Colonic mucosa (tissue), 4 donors: ENCODE measurements around the gene HIVEP3. TPM values are rescaled to one million over a fixed set of nuclear protein-coding genes. Genes with fewer than 3 reads are reported as not detected.

Experiments
- DNase-seq: peaks from one replicate; pipeline ENCODE4 v3.0.0-alpha.2; 2020
- H3K27ac ChIP-seq: fragments of 200-600 bp; one replicate; pipeline ENCODE4 v1.8.0; 2021
- H3K27me3 ChIP-seq: fragments of 200-600 bp; one replicate; pipeline ENCODE4 v1.8.0; 2021
- H3K36me3 ChIP-seq: fragments of 200-600 bp; one replicate; pipeline ENCODE4 v1.8.0; 2021
- H3K4me1 ChIP-seq: fragments of 200-600 bp; one replicate; pipeline ENCODE4 v1.8.0; 2021; ENCODE audit warnings: mild to moderate bottlenecking
- H3K4me3 ChIP-seq: fragments of 200-600 bp; one replicate; pipeline ENCODE4 v1.8.0; 2021
- H3K9ac ChIP-seq, 2 donors: one replicate each; pipeline ENCODE4 v1.7.0; 2013; ENCODE audit warnings: control low read depth in 2 of 2, low read depth in 2 of 2, low read length in 2 of 2
- H3K9me3 ChIP-seq: fragments of 200-600 bp; one replicate; pipeline ENCODE4 v1.8.0; 2021
- intact Hi-C: fragments of 100-400 bp; cut with DNase I; formaldehyde crosslinking; loops from one replicate; pipeline ENCODE4 v1.14.1; 2022
- total RNA-seq, 2 donors: library from RNA; stranded (reverse); fragmentation: NEBNext Ultra II Directional in 1 of 2; extraction: Animal tissue kit (Norgen Biotek cat#: 25700) in 1 of 2; gene quantifications; one replicate each; pipeline ENCODE4 v1.2.1, GENCODE V29; 2021
- TF ChIP-seq, protein P1 (sequence below): fragments of 200-600 bp; IDR thresholded peaks from one replicate; pipeline ENCODE4 v1.8.0; 2022; ENCODE audit warnings: antibody characterized with exemption, mild to moderate bottlenecking
- donor health status: healthy.
- donor health status: DM: no; HTN: no; CAD: no.
- donor health status: DM: no; HTN: no; CAD: no.

The HIVEP3 gene
- total RNA-seq, 2 donors from 2014 or later: 1.9 to 3.3 TPM

DNA sequence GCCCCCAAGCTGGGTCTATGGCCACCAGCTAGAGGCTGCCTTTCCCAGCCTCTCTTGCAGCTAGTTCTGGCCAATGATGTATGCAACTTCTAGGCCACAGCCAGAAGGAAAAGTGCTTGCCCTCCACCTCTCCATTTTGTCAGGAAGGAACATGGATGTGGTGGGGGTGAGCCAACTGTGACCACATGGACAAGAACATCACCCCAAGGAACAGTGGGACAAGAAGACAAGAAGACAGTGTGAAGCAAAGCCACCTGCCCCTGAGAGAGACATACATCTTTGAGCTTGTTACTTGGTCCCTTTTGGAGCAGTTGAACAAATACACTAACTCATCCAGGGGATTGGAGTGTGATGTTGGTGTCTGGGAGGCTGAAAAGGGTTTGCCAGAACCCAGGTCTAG is 328.4 kb downstream of the HIVEP3 start:
- Histone ChIP-seq H3K9ac (no peak overlapping the region), H3K9me3 (no peaks in the 10 kb centered on the region), H3K4me1 (no peaks in the 10 kb centered on the region), H3K36me3 (no peaks in the 10 kb centered on the region), H3K27ac (no peak overlapping the region), H3K27me3 (no peaks in the 10 kb centered on the region), H3K4me3 (no peak overlapping the region)
- TF ChIP-seq, protein P1, sequence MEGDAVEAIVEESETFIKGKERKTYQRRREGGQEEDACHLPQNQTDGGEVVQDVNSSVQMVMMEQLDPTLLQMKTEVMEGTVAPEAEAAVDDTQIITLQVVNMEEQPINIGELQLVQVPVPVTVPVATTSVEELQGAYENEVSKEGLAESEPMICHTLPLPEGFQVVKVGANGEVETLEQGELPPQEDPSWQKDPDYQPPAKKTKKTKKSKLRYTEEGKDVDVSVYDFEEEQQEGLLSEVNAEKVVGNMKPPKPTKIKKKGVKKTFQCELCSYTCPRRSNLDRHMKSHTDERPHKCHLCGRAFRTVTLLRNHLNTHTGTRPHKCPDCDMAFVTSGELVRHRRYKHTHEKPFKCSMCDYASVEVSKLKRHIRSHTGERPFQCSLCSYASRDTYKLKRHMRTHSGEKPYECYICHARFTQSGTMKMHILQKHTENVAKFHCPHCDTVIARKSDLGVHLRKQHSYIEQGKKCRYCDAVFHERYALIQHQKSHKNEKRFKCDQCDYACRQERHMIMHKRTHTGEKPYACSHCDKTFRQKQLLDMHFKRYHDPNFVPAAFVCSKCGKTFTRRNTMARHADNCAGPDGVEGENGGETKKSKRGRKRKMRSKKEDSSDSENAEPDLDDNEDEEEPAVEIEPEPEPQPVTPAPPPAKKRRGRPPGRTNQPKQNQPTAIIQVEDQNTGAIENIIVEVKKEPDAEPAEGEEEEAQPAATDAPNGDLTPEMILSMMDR: no peak
- intact Hi-C loops: no loop called here
- no peak for DNase-seq

DNA sequence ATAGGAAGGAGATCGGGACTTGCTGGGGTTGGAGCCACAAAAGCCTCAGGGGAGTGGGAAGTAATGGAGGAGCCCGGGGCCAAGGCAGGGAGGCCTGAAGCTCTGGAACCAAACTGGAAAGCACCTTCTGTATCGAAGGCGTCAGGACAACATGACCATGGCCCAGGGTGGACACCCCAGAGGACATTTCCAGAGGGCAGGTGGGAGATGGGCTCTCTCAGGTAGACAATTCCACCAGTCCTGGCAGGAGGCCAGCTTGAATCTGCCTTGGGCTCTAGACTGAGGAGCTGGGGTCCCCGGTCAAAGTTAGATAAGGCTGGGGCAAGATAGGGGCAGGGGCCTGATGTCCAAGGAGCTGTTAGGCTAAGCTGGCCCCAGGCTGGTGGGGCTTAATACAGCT is 329.3 kb downstream of the HIVEP3 start:
- intact Hi-C loops: no loop called here
- TF ChIP-seq, protein P1: no peak
- no peak for DNase-seq
- Histone ChIP-seq H3K27me3 (no peaks in the 10 kb centered on the region), H3K36me3 (no peaks in the 10 kb centered on the region), H3K27ac (no peak overlapping the region), H3K9me3 (no peaks in the 10 kb centered on the region), H3K4me3 (no peak overlapping the region), H3K4me1 (no peaks in the 10 kb centered on the region), H3K9ac (no peak overlapping the region)

DNA sequence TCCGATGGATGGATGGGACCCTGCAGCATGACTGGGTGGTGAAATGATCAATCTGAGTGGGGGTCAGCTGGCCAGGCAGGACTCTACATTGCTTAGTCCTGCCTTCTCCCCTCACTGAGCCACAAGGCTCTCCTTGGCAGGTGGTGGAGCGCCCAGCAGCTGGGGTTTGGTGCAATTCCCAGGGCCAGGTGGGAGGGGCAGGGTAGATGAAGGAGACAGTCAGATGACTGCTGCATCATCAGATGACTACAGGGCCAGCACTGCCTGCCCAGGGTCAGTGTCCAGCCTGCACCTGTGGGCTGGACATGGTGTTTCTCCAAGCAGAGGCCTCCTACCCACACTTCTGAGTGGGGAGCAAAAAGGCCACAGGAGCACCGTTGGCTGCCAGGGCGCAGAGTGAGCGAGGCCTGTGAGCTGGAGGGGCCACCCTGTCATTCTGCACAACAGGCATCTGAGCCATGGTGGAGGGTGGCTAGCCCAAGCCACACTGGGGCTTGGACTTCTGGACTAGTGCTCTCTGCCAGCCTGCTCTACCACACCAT is 330.3 kb downstream of the HIVEP3 start:
- no peak for DNase-seq
- no peaks in the 10 kb centered on the region for H3K4me1 ChIP-seq
- no peak overlapping the region for H3K27ac ChIP-seq
- no peak overlapping the region for H3K4me3 ChIP-seq
- intact Hi-C loops: no loop called here
- H3K27me3 ChIP-seq: no peaks in the 10 kb centered on the region
- H3K9me3 ChIP-seq: no peaks in the 10 kb centered on the region
- no peak overlapping the region for H3K9ac ChIP-seq
- TF ChIP-seq, protein P1: no peak
- H3K36me3 ChIP-seq: no peaks in the 10 kb centered on the region

DNA sequence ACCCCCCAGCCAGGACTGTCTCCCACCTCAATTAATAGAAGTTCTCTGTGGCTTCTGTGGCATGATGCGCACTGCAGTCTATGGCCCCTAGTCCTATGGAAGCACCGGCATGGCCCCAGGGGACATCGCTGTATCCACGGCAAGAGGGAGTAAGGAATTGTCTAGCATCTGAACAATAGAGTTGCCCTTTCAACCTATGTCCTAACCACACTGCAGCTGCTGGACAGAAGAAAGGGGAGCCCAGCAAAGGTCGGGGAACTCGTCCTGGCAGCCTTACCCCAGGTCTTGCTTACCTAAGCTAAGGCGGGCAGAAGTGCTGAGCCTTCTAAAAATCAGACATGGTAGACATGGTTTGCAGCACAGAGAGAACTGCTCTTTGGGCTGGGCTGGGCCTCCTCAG is 330.9 kb downstream of the HIVEP3 start:
- no peaks in the 10 kb centered on the region for H3K27me3 ChIP-seq
- H3K36me3 ChIP-seq: no peaks in the 10 kb centered on the region
- no peak overlapping the region for H3K4me3 ChIP-seq
- no peak overlapping the region for H3K27ac ChIP-seq
- H3K9ac ChIP-seq: no peak overlapping the region
- no peak for DNase-seq
- no peaks in the 10 kb centered on the region for H3K4me1 ChIP-seq
- TF ChIP-seq, protein P1: no peak
- H3K9me3 ChIP-seq: no peaks in the 10 kb centered on the region
- intact Hi-C loops: no loop called here

DNA sequence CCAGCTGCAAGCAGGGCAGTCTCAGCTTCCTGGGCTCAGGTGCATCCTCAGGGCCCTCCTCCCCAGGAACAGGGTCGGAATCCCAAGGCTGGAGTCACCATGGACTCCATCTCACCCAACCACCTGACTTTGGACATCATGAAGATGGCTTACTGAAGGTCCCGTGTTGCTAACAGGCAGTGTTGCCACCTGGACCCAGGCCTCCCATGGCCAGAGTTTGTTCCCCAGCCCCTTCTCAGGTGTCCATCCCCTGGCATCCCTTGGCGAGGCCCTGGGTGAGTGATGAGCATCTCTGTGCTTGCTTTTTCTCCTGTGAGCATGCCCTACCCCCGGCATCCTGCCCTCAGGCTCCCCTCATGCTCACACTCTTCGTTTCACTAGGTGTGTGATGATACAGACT is 332.5 kb downstream of the HIVEP3 start:
- Histone ChIP-seq H3K27ac (no peak overlapping the region), H3K4me3 (no peak overlapping the region), H3K9ac (no peak overlapping the region), H3K4me1 (no peaks in the 10 kb centered on the region), H3K9me3 (no peaks in the 10 kb centered on the region), H3K36me3 (no peaks in the 10 kb centered on the region), H3K27me3 (no peaks in the 10 kb centered on the region)
- intact Hi-C loops: no loop called here
- DNase-seq: no peak
- TF ChIP-seq, protein P1: no peak
